Endothelial cell of umbilical vein (primary cell): Measurements from ENCODE around the gene UBR3. TPM values are rescaled to one million over a fixed set of nuclear protein-coding genes. Genes with fewer than 3 reads are reported as not detected.

Source experiments
- BruUV-seq: library from RNA; stranded (reverse); fragments of 400-500 nt; replicated peaks from 2 replicates; lab custom pipeline; 2021; lab: Mats Ljungman, UMichigan
- CTCF ChIA-PET: fragments of 300-600, 350-600 bp; sonication (Branson Sonifier 250); formaldehyde crosslinking; loops from one replicate; lab custom pipeline; 2021; ENCODE audit warnings: antibody characterized with exemption, inconsistent platforms; lab: Charles Lee
- POLR2A ChIA-PET: fragments of 300-600, 350-600 bp; sonication (Branson Sonifier 250); formaldehyde crosslinking; loops from one replicate; lab custom pipeline; 2021; ENCODE audit warnings: antibody characterized with exemption, inconsistent platforms; lab: Charles Lee
- DNase-seq: peaks from one replicate; pipeline ENCODE4 v3.0.0-alpha.2; 2011; ENCODE audit warnings: low read depth, low spot score
- FAIRE-seq: peaks from 2 replicates; lab custom pipeline; 2011; peaks lifted over from hg19 to GRCh38; lab: Jason Lieb, UNC
- H2AFZ ChIP-seq: 2 replicates; pipeline ENCODE4 v1.6.0; 2012; ENCODE audit warnings: low read depth, low read length, control low read depth, inconsistent platforms
- H3K27ac ChIP-seq: 2 replicates; pipeline ENCODE4 v1.5.1; 2011; ENCODE audit warnings: low read depth, mild to moderate bottlenecking, control low read depth, low read length, moderate library complexity; ENCODE audit not compliant: insufficient read depth
- H3K27me3 ChIP-seq, 2 experiments: 2 replicates each; pipeline versions ENCODE4 v1.6.0 to v1.6.1; 2011; ENCODE audit warnings: low read length in 2 of 2, mixed read lengths in 1 of 2; ENCODE audit not compliant: control insufficient read depth in 2 of 2, insufficient read depth in 2 of 2
- H3K36me3 ChIP-seq, 2 experiments: 2 replicates in 1 of 2; 3 replicates in 1 of 2; pipeline ENCODE4 v1.5.1; 2011; ENCODE audit warnings: low read length in 2 of 2, mild to moderate bottlenecking in 1 of 2, moderate library complexity in 1 of 2; ENCODE audit not compliant: control insufficient read depth in 2 of 2, insufficient read depth in 2 of 2; ENCODE audit errors: extremely low read depth in 1 of 2
- H3K4me1 ChIP-seq: 3 replicates; pipeline ENCODE4 v1.5.1; 2011; ENCODE audit warnings: mild to moderate bottlenecking, low read length; ENCODE audit not compliant: control insufficient read depth, insufficient read depth; ENCODE audit errors: extremely low read depth
- H3K4me2 ChIP-seq: 2 replicates; pipeline ENCODE4 v1.6.1; 2011; ENCODE audit warnings: low read length, control low read depth, mixed read lengths; ENCODE audit not compliant: insufficient read depth
- H3K4me3 ChIP-seq, 3 experiments: fragments of 200-600 bp in 1 of 3; sonication (generic), shearing (Covaris generic) in 1 of 3; replicated peaks in 1 of 3; 2 replicates each; pipeline ENCODE4 v1.5.1; 2011 to 2016; ENCODE audit warnings: control low read depth in 3 of 3, low read length in 3 of 3, mild to moderate bottlenecking in 2 of 3, inconsistent platforms in 1 of 3, low read depth in 1 of 3, moderate library complexity in 1 of 3; ENCODE audit not compliant: insufficient read depth in 1 of 3
- H3K79me2 ChIP-seq: 2 replicates; pipeline ENCODE4 v1.6.0; 2012; ENCODE audit warnings: low read length, inconsistent platforms; ENCODE audit not compliant: control insufficient read depth, insufficient read depth
- H3K9ac ChIP-seq: replicated peaks from 2 replicates; pipeline ENCODE3; 2011; ENCODE audit warnings: low read length, control low read depth; ENCODE audit not compliant: insufficient read depth; ENCODE audit errors: extremely low read depth
- H3K9me1 ChIP-seq: replicated peaks from 3 replicates; pipeline ENCODE4 v1.6.0; 2011; ENCODE audit warnings: mild to moderate bottlenecking, low read length; ENCODE audit not compliant: control insufficient read depth, insufficient read depth; ENCODE audit errors: extremely low read depth
- H3K9me3 ChIP-seq: replicated peaks from 2 replicates; pipeline ENCODE4 v1.5.1; 2012; ENCODE audit warnings: low read length, inconsistent platforms; ENCODE audit not compliant: control insufficient read depth, insufficient read depth
- H4K20me1 ChIP-seq: replicated peaks from 2 replicates; pipeline ENCODE3; 2011; ENCODE audit warnings: mild to moderate bottlenecking, low read length; ENCODE audit not compliant: control insufficient read depth, insufficient read depth; ENCODE audit errors: extremely low read depth
- CTCF ChIP-seq, 2 donors: IDR thresholded peaks; 1 replicate in 1 of 2; 2 replicates in 1 of 2; pipeline ENCODE4 v1.5.1; 2011; ENCODE audit warnings: low read length in 2 of 2, mild to moderate bottlenecking in 2 of 2, moderate library complexity in 2 of 2, control low read depth in 1 of 2, inconsistent platforms in 1 of 2, low read depth in 1 of 2; ENCODE audit not compliant: insufficient read depth in 1 of 2; ENCODE audit errors: extremely low read depth in 1 of 2
- EZH2 ChIP-seq: IDR thresholded peaks from 2 replicates; pipeline ENCODE4 v1.6.1; 2012; ENCODE audit warnings: borderline replicate concordance, low read depth, mild to moderate bottlenecking, moderate library complexity, low read length, inconsistent platforms; ENCODE audit not compliant: severe bottlenecking
- FOS ChIP-seq: IDR thresholded peaks from 2 replicates; pipeline ENCODE4 v1.6.1; 2011; ENCODE audit warnings: mild to moderate bottlenecking, low read length, moderate library complexity, borderline replicate concordance; ENCODE audit not compliant: insufficient read depth
- JUN ChIP-seq: IDR thresholded peaks from 2 replicates; pipeline ENCODE4 v1.6.1; 2011; ENCODE audit warnings: borderline replicate concordance, low read depth; ENCODE audit not compliant: insufficient read length, insufficient read depth
- MAX ChIP-seq: IDR thresholded peaks from 2 replicates; pipeline ENCODE4 v1.6.1; 2011; ENCODE audit not compliant: insufficient read depth, insufficient read length
- MYC ChIP-seq: IDR thresholded peaks from one replicate; pipeline ENCODE4 v1.6.1; 2011; ENCODE audit warnings: mild to moderate bottlenecking, low read depth, low read length
- POLR2A ChIP-seq: IDR thresholded peaks from 2 replicates; pipeline ENCODE4 v1.6.1; 2012; ENCODE audit warnings: low read depth, mild to moderate bottlenecking, control low read depth, low read length
- POLR2AphosphoS5 ChIP-seq: IDR thresholded peaks from 2 replicates; pipeline ENCODE4 v1.6.1; 2012; ENCODE audit warnings: low read depth, mild to moderate bottlenecking, control low read depth, low read length, moderate library complexity; ENCODE audit not compliant: insufficient read depth
- dilution Hi-C: fragments of 300-500 bp; cut with MboI; formaldehyde crosslinking; loops from one replicate; pipeline ENCODE4 v1.15.0; 2019; ENCODE audit warnings: low sequenced_read_pairs; ENCODE audit not compliant: extremely low pct_ligation_motif_present
- intact Hi-C: fragments of 100-400 bp; cut with micrococcal nuclease; formaldehyde crosslinking; loops from one replicate; pipeline ENCODE4 v1.10.0; 2022
- polyA plus RNA-seq, 4 experiments: library from polyadenylated mRNA; depleted of rRNA in 3 of 4; stranded (reverse) in 3 of 4; unstranded in 1 of 4; fragments of >200 nt; gene quantifications; 2 replicates each; pipeline versions ENCODE4 v1.2.1 to v1.2.3, GENCODE V29; 2011 to 2012; ENCODE audit warnings: missing spikeins in 1 of 4
- total RNA-seq: library from RNA; stranded (reverse); gene quantifications from 2 replicates; pipeline ENCODE4 v1.2.3, GENCODE V29; 2021

The UBR3 gene
- total and polyA plus RNA-seq, 2 donors (not counting 3 experiments of a cell fraction or from before 2014, with no cell fraction given), result 5.3 to 27.5 TPM

GRCh38 chr2:169808221-169808620 lies 19.0 kb upstream of the UBR3 start:
- H3K9me3 ChIP-seq, result no peaks in the 10 kb centered on the region
- H3K27me3 ChIP-seq, result no peaks in the 10 kb centered on the region
- intact Hi-C loops, result no loop called here
- peaks cover 12% of the 10 kb centered on the region for H3K79me2 ChIP-seq
- TF ChIP-seq MYC (no peak), MAX (no peak), EZH2 (no peak), FOS (no peak), POLR2A (no peak), POLR2AphosphoS5 (no peak), CTCF (IDR thresholded peaks at IDR 0.05; ENCODE audit: extremely low read depth in 1 of 2, insufficient read depth in 1 of 2, low read depth in 1 of 2, low read length in 2 of 2) (no peak), JUN (no peak)
- H3K36me3 ChIP-seq, result peaks cover 10 to 31% of the 10 kb centered on the region in 2 experiments
- FAIRE-seq, result no peak
- H3K4me2 ChIP-seq, result no peak overlapping the region
- H3K9me1 ChIP-seq, result no peaks in the 10 kb centered on the region
- no peaks in the 10 kb centered on the region for H3K4me1 ChIP-seq
- no peak overlapping the region for H2AFZ ChIP-seq
- no TSS peak for BruUV-seq
- H3K27ac ChIP-seq, result no peak overlapping the region
- ChIA-PET POLR2A (no interaction called here), CTCF (no interaction called here)
- H4K20me1 ChIP-seq, result no peaks in the 10 kb centered on the region
- H3K9ac ChIP-seq, result no peak overlapping the region
- dilution Hi-C loops, result no loop called here
- H3K4me3 ChIP-seq, result no peak overlapping the region
- no peak for DNase-seq
